ENCODE data around the gene OR51I1. TPM values are rescaled to one million over a fixed set of nuclear protein-coding genes. Genes with fewer than 3 reads are reported as not detected.

The OR51I1 gene, protein sequence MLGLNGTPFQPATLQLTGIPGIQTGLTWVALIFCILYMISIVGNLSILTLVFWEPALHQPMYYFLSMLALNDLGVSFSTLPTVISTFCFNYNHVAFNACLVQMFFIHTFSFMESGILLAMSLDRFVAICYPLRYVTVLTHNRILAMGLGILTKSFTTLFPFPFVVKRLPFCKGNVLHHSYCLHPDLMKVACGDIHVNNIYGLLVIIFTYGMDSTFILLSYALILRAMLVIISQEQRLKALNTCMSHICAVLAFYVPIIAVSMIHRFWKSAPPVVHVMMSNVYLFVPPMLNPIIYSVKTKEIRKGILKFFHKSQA
- not detected in 2 replicates for total RNA-seq

DNA sequence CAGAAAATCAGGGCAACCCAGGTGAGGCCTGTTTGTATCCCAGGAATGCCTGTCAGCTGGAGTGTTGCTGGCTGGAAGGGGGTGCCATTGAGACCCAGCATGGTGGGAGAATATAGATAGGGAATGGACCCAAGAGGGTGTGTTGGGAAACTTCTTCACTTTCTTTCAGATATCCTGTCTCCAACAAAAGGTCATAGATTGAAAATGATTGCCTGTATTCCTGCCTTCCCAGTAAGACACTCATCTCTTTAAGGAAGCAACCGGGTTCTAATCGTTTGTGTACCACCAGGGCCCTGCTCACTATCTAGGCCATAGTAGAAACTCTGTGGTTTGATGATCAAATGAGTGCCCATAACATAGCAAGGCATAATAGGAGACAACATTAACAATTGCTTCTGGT, at the start of gene OR51I1:
OR51I1 (minus strand) TSS at position 101 of the 400 bp plus-strand sequence; CDS start at position 101, 0 bp downstream.

GRCh38 chr11:5488385-5488784, 47.1 kb upstream of the OR51I1 start, which contains the start of gene OR52D1:
TSS of gene OR52D1 (plus strand) at chr11:5488685. CDS start at chr11:5488707, 22 bp downstream.

GRCh38 chr11:5449023-5449422, 7.7 kb upstream of the OR51I1 start, which contains the start of gene OR51I2:
TSS of gene OR51I2 (plus strand) at chr11:5449323. CDS start at chr11:5453489, 4,166 bp downstream.

GRCh38 chr11:5421811-5422210, 19.5 kb downstream of the OR51I1 start, which contains the start of gene OR51Q1:
TSS of gene OR51Q1 (plus strand) at chr11:5422111. CDS start at chr11:5422201, 90 bp downstream.

Other genes with a start within 250 kb of the OR51I1 start
- not detected in 2 replicates for gene OR51V1, start 240.8 kb downstream of the OR51I1 start, total RNA-seq
- gene HBB, start 214.4 kb downstream of the OR51I1 start, total RNA-seq, result not detected in 2 replicates
- not detected in 2 replicates for gene HBD, start 207.0 kb downstream of the OR51I1 start, total RNA-seq
- not detected in 2 replicates for gene HBG1, start 191.7 kb downstream of the OR51I1 start, total RNA-seq
- not detected in 2 replicates for gene HBG2, start 186.7 kb downstream of the OR51I1 start, total RNA-seq
- gene HBE1, start 171.6 kb downstream of the OR51I1 start, total RNA-seq, result not detected in 2 replicates
- gene OR51B4, start 139.6 kb downstream of the OR51I1 start, total RNA-seq, result not detected in 2 replicates
- gene OR51B2, start 117.2 kb downstream of the OR51I1 start, total RNA-seq, result not detected in 2 replicates
- gene OR51B5, start 98.0 kb downstream of the OR51I1 start, total RNA-seq, result not detected in 2 replicates
- gene OR51B6, start 90.0 kb downstream of the OR51I1 start, total RNA-seq, result not detected in 2 replicates
- gene OR51M1, start 57.7 kb downstream of the OR51I1 start, total RNA-seq, result not detected in 2 replicates
- gene OR51Q1, start 19.4 kb downstream of the OR51I1 start, total RNA-seq, result not detected in 2 replicates
- gene OR51I2, start 7.8 kb upstream of the OR51I1 start, total RNA-seq, result not detected in 2 replicates
- not detected in 2 replicates for gene OR52D1, start 47.2 kb upstream of the OR51I1 start, total RNA-seq
- gene UBQLN3, start 68.4 kb upstream of the OR51I1 start, total RNA-seq, result not detected in 2 replicates
- 0.07 TPM in 1 of 2 replicates, not detected in the other for gene UBQLNL, start 75.2 kb upstream of the OR51I1 start, total RNA-seq
- 0.22 TPM in 1 of 2 replicates, not detected in the other for gene OR52H1, start 107.0 kb upstream of the OR51I1 start, total RNA-seq
- not detected in 2 replicates for gene OR52B6, start 139.4 kb upstream of the OR51I1 start, total RNA-seq
- gene TRIM6, start 155.1 kb upstream of the OR51I1 start, total RNA-seq, result 0.66 and 2.6 TPM in 2 replicates
- gene TRIM34, start 183.5 kb upstream of the OR51I1 start, total RNA-seq, result 8.0 and 10.6 TPM in 2 replicates
- 71.9 and 92.7 TPM in 2 replicates for gene TRIM5, start 243.6 kb upstream of the OR51I1 start, total RNA-seq
- 114 and 115 TPM in 2 replicates for gene TRIM22, start 248.3 kb upstream of the OR51I1 start, total RNA-seq